IPS DF 4.7 (cell line): ENCODE data around the gene CLTCL1.

Experiments used
- DNase-seq: peaks from one replicate; pipeline ENCODE4 v3.0.0-alpha.2; 2013; ENCODE audit warnings: low spot score; ENCODE audit errors: extremely low read depth

Gene CLTCL1

GRCh38 chr22:19196841-19197612 lies 94.5 kb downstream of the CLTCL1 start:
- no peak for DNase-seq

- DNase-seq, result no peak
Observed at GRCh38 chr22:19195796-19196731, 95.5 kb downstream of the CLTCL1 start.

- no peak for DNase-seq
Observed at GRCh38 chr22:19194766-19195536, 96.6 kb downstream of the CLTCL1 start.

- no peak for DNase-seq
Observed at GRCh38 chr22:19193879-19194278, 97.6 kb downstream of the CLTCL1 start.

GRCh38 chr22:19187716-19188563 lies 103.6 kb downstream of the CLTCL1 start:
- no peak for DNase-seq

- DNase-seq, result no peak
Observed at GRCh38 chr22:19184276-19184997, 107.1 kb downstream of the CLTCL1 start.

- DNase-seq, result no peak
Observed at GRCh38 chr22:19183216-19183615, 108.3 kb downstream of the CLTCL1 start.

GRCh38 chr22:19182472-19183157 lies 108.9 kb downstream of the CLTCL1 start:
- no peak for DNase-seq

- DNase-seq, result no peak
Observed at GRCh38 chr22:19181786-19182471, 109.6 kb downstream of the CLTCL1 start.

- no peak for DNase-seq
Observed at GRCh38 chr22:19180740-19181410, 110.6 kb downstream of the CLTCL1 start.

GRCh38 chr22:19180234-19180633 lies 111.3 kb downstream of the CLTCL1 start:
- no peak for DNase-seq

GRCh38 chr22:19179497-19180048 lies 111.9 kb downstream of the CLTCL1 start:
- DNase-seq, result no peak

GRCh38 chr22:19178657-19179496 lies 112.6 kb downstream of the CLTCL1 start, which contains the start of gene SLC25A1:
TSS of gene SLC25A1 (minus strand) at chr22:19178736. CDS start at chr22:19178673, 63 bp downstream.
- DNase-seq, result no peak

GRCh38 chr22:19178065-19178656 lies 113.4 kb downstream of the CLTCL1 start:
- no peak for DNase-seq

GRCh38 chr22:19177164-19178064 lies 114.1 kb downstream of the CLTCL1 start:
- no peak for DNase-seq
